ENCODE measurements around the gene OVCA2.

OVCA2 gene

GRCh38 chr17:2054512-2055291 is 12.9 kb downstream of the OVCA2 start, which contains the start of gene HIC1:
TSS of gene HIC1 (plus strand) at chr17:2055103. CDS start at chr17:2056691, 1,588 bp downstream.
- peak; percentile 70 for DNase-seq (ENCODE audit: low spot score)

- no peak for DNase-seq (ENCODE audit: low spot score)
Measured at GRCh38 chr17:2055292-2056205, 13.7 kb downstream of the OVCA2 start.

- DNase-seq (ENCODE audit: low spot score) = no peak
Measured at GRCh38 chr17:2056206-2057174, 14.7 kb downstream of the OVCA2 start.

- DNase-seq (ENCODE audit: low spot score) = no peak
Measured at GRCh38 chr17:2057175-2057759, 15.4 kb downstream of the OVCA2 start.

GRCh38 chr17:2057760-2058585 is 16.2 kb downstream of the OVCA2 start:
- DNase-seq (ENCODE audit: low spot score) = no peak

GRCh38 chr17:2058586-2059546 is 17.0 kb downstream of the OVCA2 start:
- DNase-seq (ENCODE audit: low spot score) = peak; percentile 72

- DNase-seq (ENCODE audit: low spot score) = no peak
Measured at GRCh38 chr17:2059547-2060384, 17.9 kb downstream of the OVCA2 start.

GRCh38 chr17:2060385-2060658 is 18.5 kb downstream of the OVCA2 start:
- no peak for DNase-seq (ENCODE audit: low spot score)

GRCh38 chr17:2060681-2061440 is 19.0 kb downstream of the OVCA2 start:
- DNase-seq (ENCODE audit: low spot score) = no peak

- no peak for DNase-seq (ENCODE audit: low spot score)
Measured at GRCh38 chr17:2061441-2061958, 19.7 kb downstream of the OVCA2 start.

- DNase-seq (ENCODE audit: low spot score) = no peak
Measured at GRCh38 chr17:2062571-2063183, 20.9 kb downstream of the OVCA2 start.

- no peak for DNase-seq (ENCODE audit: low spot score)
Measured at GRCh38 chr17:2063261-2064146, 21.7 kb downstream of the OVCA2 start.

GRCh38 chr17:2064147-2064489 is 22.3 kb downstream of the OVCA2 start:
- no peak for DNase-seq (ENCODE audit: low spot score)

GRCh38 chr17:2064520-2064971 is 22.7 kb downstream of the OVCA2 start:
- no peak for DNase-seq (ENCODE audit: low spot score)

- no peak for DNase-seq (ENCODE audit: low spot score)
Measured at GRCh38 chr17:2064980-2065785, 23.4 kb downstream of the OVCA2 start.
